Measurements from ENCODE around the gene NEU1.

NEU1 gene

DNA sequence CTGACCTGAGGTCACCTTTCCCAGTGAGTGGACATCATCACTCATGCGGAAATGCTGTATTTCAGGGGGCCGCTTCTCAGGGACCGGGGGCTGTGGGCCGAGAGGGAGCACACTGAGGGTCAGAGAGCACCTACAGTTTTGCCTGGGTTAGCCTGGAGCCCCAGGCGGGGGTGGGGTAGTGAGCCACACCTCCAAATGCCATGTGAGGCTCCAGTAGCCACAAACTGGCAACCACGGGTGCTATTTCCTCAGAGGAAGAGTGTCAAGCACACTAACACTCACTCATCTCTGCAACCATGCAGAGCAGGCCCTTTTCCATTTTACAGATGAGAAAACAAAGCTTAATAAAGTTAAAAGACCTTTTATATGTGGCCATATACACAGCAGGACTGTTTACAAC, 30.2 kb upstream of the NEU1 start:
- no peak for DNase-seq

DNA sequence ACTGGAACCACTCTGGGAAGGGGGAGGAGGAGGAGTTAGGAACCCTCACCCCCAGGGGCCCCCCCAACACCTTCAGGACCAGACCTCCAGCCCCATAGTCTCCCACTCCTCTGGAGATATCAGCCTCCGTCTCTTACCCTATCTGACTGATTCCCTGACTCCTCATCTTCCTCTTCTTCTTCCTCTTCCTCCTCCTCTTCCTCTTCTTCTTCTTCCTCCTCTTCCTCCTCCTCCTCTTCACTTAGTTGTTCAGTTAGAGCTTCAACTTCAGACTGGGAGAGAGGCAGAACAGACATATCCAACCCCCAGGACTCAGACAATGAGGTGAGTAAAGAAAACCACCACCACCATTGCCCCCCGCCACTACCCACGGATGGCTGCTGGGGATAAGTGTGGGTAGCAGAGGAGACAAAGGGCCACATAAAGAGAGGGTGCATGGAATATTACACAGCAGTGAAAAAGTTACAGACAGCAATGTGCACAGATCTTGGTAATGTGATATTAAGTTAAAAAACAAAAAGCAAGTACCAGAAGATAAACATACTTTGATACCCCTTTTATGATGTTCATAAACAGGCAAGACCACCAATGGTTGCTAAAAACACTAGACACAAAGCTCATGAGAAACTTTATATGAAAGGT, 26.8 kb upstream of the NEU1 start:
- DNase-seq = no peak

DNA sequence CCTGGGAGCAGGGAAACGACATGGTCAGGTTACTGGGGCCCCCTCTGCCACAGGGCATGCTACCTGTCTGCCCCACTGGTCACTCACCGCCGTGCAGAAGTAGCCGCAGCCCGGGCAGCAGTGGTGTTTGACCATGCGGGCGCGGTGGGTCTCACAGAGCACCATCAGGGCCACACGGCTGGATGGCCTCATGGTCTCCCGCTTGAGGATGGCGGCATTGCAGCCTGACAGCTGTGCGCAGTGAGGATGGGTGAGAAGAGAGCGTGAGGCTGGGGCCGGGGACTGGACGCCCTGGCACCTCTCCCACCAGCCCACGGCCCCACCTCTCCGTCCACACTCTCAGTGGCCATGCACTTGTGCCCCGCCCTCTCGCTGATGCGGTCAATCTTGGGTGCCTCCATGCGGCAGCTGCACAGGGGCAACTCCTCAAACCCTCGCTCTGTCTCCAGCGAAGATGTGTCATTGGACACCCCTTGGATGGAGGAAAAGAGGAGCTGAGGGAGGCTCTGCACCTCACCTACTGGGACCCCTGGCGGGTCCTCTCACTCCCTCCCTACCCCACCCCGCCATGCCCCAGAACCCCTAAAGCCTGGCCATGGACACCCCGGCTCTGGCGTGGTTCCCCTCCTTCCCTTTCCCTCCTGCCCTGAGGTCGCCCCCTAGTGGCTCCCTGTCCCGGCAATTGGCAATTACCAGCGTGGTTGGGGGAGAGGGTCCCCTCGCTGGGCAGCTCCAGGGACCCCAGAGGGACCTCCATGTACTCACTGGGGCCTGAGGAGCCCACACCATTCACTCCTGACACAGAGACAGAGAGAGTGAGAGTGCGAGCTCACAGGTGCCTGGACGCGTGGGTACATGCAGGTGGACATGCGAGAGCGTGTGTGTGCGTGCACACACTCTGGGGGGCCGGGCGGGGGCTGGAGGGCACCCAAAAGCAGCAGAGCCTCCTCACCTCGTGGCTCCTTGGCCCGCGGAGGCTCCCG, 25.9 kb upstream of the NEU1 start:
- DNase-seq = no peak

DNA sequence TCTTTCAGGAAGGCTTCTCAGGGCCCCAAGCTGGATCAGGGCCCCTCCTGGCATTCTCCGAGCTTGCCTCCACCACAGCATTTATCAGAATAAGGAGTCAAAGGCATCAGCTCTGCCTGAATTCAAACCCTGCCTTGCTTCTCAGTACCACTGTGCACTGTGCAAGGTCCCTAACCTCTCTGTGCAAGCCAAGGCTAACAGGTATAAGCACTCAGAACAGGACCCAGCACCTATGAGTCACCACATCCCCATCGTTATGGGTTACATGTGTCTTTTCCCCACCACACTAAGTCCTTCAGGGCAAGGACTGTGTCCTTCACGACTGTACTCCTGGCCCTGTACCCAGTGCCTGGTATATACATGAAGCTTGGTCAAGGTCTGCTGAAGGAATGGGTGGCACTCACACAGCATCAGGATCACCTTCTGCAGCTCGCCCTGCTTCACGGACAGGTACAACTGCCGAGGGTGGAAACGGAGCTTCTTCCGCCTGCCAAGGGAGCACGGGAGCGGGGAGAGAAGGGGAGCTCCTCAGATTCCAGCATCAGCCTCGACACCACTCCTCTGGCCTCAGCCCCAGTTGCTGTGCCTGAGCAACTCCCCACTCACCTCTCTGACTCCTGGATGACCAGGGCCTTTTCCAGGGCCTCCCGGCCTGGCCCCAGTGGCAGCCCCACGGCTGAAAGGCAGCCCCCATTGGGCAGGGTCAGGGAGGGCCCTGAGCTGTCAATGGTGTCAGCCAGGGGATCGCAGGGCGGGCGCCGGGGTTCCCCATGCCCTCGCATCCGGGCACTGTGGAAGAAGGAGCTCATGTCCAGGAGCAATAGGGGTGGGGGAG, 24.8 kb upstream of the NEU1 start:
- no peak for DNase-seq

DNA sequence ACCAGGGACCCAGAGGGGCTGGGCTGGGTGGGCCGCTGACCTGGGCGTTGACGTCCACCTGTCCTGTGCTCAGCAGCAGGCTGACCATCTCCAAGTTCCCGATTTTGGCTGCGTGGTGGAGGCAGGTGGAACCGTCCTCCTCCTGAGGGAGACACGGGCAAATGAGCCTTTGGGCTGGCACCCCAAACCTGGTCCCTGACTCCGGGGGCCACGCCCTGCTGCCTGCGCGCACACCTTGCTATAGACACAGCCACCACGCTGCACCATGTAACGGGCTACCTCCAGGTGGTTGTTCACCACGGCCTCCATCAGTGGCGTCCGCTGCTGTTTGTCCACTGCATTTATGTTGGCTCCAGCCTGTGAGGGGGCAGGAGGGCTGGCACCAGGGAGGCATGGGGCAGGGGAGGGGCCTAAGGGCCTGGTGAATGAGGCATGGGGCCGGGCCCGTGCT, 23.9 kb upstream of the NEU1 start:
- DNase-seq = no peak

DNA sequence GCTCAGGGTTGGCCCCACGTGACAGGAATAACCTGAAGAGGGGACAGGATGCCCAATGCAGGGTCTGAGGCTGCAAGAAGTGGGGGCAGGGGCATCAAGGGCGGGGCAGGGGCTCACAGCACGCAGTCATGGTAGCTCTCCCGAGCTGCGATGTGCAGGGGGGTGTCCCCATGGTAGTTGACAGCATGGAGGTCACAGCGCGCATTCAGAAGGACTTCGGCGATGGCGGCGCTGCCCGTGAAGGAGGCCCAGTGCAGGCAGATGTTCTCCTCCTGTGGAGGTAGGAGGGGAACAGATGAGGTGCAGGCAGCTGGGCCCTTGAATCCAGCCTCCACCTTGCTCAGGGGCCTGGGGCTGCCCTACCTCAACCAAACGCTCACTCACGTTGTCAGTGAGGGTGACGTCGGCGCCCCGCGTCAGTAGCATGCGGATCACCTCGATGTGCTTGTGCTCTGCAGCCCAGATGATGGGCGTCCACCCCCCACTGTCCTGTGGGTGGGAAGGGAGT, 22.0 kb upstream of the NEU1 start:
- no peak for DNase-seq

DNA sequence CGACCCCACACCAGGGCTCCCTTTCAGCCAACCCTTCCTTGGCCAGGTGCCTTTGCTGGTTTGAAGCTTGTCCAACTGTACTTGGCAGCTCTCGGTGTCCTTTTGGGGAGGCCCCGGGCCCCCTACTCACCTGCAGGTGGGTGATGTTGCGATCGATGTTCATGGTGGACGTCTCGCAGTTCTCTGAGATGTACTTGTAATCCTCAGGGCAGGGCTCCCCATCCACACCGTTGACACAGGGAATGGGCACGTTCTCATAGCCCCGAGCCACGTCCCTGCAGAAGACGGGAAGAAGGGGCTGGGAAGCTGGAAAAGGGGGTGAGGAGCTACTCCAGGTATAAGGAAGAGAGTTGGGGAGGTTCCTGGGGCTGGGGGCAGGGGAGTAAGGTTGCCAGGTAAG, 21.1 kb upstream of the NEU1 start:
- no peak for DNase-seq

DNA sequence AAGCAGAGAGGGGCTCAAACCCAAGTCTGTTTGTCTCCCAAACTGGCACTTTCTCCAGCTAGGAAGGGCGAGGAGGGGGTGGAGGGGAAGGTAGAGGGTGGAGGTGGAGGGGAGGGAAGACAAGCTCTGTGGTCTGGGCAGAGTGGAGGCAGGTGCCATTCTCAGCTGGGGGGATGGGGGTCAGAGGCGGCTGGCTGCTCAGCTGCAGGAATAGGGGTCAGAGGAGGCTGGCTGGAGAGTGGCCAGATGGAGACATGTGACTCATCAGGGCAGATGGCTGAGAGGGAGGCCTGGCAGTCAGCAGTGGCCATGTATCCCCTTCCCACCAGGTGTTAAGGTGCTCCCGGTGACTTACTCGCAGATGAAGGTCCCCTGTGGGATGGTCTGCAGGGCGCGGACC, 19.7 kb upstream of the NEU1 start:
- no peak for DNase-seq

DNA sequence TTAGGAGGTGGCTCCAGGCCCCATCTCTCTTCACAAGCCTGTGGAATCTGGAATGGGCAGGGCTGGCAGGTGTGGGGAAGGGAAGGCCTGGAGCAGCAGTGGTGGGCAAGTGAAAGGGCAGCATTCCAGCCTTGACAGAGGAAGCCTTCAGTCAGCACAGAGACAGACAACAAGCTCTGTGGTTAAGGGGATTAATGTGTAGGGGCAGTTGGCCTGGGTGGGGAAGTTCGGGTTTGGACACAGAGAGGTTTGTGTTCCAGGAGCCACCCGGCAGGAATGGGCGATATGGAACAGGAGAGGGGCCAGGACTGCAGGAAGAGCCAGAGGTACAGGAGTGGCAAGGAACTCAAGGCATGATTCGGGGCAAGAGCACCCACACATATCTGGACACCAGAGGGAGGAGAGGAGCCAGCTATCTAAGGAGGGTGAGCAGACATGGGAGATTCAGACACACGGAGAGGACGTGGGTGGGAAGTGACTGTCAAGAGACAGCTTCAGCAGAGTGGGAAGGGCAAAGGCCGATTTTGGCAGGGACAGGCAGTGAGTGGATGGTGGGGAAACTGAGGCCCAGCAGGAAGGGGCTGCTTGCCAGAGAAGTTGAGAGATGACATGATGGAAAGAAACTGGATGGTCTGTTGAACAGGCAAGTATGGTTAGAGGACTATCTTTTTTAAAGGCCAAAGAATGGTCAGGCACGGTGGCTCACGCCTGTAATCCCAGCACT, 18.7 kb upstream of the NEU1 start:
- no peak for DNase-seq

DNA sequence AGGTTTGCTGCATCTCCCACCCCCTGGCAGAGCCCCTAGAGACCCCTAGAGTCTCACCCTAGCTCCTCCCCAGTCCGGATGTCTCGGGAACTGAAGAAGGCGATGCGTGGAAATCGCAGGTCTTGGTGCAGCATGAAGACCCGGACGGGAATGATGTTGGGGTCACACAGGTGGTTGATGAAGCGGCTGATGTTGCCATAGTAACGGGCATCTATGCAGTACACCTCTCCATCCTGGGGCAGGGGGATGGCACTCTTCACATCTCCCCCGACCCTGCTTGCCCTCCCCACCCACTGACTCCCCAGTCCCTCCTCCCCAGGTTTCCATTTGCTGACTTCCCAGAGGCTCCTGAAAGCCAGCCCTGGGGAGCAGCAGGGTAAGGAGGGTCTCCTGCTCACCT, 18.0 kb upstream of the NEU1 start:
- DNase-seq = no peak

DNA sequence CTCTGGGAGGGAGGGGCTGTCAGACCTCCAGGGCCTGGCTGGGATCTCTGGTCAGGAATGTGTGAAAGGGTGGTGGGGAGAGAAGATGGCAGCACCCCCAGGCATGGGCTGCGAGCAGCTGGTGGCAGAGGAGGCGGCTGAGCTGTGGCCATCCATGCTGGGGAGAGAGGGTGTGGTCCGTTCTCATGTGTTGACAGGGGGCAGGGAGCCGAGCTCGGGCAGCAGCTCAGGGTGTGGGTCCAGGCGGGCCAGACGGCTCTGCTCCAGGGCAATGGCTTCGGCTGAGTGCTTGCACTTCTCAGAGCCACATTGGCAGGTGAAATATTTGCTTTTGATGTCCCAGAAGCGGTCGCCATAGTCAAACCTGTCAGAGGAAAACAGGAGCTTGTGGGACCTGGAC, 17.3 kb upstream of the NEU1 start:
- DNase-seq = no peak

DNA sequence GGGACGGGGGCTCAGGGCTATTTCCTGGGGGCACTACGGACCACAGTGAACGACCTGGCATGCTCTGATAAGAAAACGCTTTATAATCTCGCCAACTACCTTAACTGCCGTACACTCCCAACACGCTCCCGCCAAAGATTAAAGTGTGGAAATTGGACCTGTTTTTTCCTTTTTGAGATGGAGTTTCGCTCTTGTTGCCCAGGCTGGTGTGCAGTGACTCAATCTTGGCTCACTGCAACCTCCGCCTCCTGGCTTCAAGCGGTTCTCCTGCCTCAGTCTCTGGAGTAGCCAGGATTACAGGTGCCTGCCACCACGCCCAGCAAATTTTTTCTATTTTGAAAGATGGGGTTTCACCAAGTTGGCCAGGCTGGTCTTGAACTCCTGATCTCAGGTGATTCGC, 16.5 kb upstream of the NEU1 start:
- DNase-seq = no peak

DNA sequence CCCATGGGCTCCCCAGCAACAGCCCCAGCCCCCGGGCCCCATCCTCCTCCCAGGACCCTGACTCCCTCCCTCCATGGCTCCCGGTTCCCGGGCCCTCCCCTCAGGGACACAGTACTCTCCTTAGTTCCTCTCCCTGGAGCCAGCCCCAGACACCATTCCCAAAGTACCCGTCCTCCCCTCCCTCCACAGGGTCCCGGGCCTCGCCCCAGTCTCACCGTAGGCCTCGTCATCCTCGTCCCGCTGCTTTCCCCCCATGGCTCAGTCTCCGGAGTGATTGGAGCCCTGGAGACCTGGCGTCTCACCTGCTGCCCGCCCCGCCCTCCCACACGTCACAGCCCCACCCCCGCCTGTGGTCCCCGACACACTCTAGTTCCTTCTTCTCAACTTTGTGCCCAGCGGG, 16.1 kb upstream of the NEU1 start, which contains the start of gene SLC44A4:
Gene SLC44A4, minus strand, starts transcription at position 272 of the 400 bp plus-strand sequence. Its CDS starts 17 bp downstream, at position 255.
- DNase-seq = no peak

DNA sequence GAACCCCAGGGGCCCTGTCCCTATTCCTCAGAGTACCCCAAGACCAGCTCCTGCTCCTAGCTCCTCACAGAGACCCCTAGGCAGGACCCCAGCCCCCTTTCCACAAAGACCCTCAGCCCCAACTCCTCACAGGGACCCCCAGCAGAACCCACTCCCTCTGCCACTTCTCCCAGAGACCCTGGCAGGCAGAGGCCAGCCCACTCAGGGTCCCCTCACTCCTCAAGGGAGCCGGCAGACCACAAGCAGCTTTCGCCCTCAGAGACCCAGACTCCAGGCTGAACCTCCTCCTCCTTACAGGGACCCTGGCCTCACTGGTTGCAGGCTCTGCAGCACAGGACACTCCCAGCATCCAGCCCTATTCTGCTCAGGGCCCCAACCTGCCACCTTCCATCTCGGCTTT, 15.6 kb upstream of the NEU1 start:
- no peak for DNase-seq

DNA sequence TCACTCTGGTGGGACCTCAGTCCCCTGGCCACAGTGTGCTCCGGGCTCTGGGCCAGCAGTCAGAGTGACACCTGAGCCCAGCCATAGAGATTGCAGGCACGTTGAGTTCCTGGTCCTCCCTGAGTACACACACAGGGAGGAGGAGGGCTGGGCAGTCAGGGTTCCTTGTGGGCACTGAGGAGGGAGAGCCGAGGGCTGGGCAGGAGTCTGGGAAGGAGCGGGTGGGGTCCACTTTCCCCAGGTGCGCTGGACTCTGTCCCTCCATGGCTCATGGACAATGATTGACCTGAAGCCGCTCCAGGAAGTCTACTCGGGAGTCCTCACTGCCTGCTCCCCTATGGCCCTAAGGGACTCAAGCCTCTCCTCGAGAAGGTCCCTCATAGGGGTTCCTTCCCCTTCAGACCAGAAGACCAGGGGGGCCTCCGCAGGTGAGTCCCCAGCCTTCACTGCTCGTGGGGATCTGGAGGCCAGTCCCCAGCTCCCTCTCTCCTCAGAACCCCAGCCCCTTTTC, 15.1 kb upstream of the NEU1 start:
- no peak for DNase-seq

DNA sequence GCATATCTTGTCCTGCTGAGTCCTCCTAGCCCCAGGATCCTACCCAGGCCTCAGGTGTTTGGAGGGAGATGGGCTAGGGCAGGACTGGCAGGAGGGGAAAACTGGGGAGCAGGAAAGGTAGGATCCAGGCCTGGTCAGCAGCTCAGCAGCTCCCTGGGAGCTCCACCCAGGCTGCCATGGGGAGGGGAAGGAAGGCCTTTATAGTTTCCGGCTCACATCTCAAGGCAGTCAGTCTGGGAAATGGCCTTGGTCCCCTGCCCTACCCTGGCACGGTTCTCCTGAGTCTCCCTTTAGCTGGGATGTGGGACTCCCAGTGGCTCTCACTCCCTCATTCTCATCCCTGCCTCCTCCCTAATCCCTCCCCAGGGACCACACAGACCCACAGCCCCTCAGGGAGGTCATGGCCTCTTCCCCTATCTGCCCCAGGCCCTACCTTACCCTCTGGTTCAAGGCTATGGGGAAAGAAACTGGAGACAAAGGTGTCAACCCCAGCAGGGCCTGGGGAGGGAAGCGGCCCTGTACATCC, 14.6 kb upstream of the NEU1 start:
- DNase-seq = no peak

DNA sequence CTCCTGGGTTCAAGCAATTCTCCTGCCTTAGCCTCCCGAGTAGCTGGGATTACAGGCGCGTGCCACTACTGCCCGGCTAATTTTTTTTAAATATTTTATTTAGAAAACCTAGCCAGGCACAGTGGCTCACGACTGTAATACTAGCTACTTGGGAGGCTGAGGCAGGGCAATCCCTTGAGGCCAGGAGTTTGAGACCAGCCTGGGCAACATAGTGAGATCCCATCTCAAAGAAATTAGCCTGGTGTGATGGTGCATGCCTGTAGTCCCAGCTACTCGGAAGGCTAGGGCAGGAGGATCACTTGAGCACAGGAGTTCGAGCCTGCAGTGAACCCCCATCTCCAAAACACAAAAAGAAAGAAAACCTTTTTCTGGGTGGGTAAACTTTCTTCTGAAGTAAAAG, 13.7 kb upstream of the NEU1 start:
- no peak for DNase-seq

DNA sequence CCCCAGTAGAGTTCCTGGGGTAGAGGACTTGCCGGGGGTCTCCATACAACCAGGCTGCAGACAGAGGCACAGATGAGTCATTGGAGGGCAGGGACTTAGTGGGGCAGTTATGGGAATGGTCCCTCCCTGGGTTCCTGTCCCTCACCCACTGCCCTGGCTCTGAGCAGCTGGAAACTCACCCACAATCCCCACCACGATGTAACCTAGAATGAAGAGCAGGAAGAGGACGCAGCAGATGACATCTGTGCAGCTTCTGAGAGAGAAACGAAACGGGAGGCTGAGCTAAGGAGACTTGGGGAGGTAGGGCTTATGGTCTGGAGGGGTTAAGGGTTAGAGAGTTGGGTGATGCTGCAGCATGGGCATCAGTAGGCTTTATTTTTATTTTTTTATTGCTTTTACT, 13.3 kb upstream of the NEU1 start:
- no peak for DNase-seq

DNA sequence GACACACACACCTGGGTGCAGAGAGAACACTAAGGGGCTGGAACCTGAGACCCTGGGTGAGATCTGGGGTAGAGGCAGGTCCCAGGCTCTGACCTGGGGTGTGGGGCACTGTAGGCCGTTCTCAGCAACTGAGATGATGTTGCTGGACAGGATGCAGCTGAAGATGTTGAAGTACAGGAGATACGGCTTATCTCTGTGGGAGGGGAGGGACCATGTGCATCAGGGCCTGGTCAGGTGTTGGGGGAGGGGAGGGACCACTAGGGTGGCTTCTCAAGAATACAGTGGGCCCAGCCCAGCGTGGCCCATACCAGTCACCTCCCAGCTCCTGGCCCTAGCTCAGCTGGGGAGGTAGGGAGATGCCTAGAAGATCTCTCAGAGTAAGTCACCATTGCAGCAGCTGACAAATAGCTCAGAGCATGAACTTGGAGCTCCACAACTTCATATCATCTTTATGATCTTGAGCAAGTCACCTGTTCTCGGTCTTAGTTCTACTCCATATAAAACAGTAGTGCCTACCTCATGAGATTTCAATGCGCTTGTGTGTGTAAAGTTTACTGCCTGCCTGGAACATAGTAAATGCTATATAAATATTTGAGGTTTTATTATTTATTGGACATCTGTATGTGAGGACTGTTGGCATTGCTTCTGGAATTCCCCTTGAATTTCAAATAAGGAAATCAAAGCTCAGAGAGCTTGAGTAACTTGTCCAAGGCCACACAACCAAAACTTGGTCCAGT, 12.4 kb upstream of the NEU1 start:
- no peak for DNase-seq

DNA sequence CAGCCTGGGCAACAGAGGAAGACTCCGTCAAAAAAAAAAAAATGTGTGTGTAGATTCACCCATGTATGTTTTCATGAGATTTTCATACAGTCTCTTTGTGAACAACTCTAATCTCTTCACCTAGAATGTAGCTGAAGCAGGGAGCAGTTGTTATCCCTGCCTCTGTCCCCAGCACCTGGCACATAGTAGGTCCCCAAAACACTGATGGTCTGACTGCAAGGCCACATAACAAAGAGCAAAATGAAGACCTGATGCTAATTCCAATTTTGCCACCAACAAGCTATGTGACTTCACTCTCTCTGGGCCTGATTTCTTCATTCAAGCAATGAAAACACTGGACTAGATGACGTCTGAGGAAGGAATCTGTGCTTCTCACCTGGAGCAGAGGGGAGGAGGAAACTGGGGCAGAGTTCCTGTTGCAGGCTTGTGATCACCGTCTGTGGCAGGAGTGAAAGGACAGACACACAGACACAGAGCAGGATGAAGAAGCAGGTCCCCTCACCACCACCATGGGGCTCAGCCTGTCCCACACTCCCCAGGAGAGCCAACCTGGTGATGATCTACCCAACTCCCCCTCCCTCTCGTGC, 11.6 kb upstream of the NEU1 start:
- no peak for DNase-seq

Data from NCI-H2081 treated with DMSO at 0.1 percent for 48 hours (cell line).